IMR-90 (cell line): ENCODE results near the gene ZC3H4.
"Not testable (repeated sequence)": the region's sequence is repeated elsewhere in the genome, so short reads cannot be mapped to it uniquely, and the experiment has no call there.

Experiments
- MXI1 ChIP-seq: IDR thresholded peaks from 2 replicates; pipeline ENCODE4 v1.6.1; 2012; ENCODE audit warnings: low read depth, mild to moderate bottlenecking, low read length, moderate library complexity, borderline replicate concordance
- POLR2A ChIP-seq: IDR thresholded peaks from 2 replicates; pipeline ENCODE4 v1.6.1; 2012; ENCODE audit warnings: mild to moderate bottlenecking, low read depth, low read length
- RFX5 ChIP-seq: IDR thresholded peaks from 2 replicates; pipeline ENCODE4 v1.8.0; 2012; ENCODE audit warnings: low read depth, mild to moderate bottlenecking, low read length, moderate library complexity
- TF ChIP-seq, protein P1 (sequence below): conservative IDR thresholded peaks from 2 replicates; pipeline ENCODE4 v1.5.1; 2012; ENCODE audit warnings: mild to moderate bottlenecking, low read depth, low read length, improper control_type of control experiment
- TF ChIP-seq, protein P2 (sequence below): fragments of 150-350 bp; IDR thresholded peaks from 2 replicates; pipeline ENCODE4 v1.6.1; 2016; ENCODE audit warnings: low read depth, mild to moderate bottlenecking, low read length, moderate library complexity, borderline replicate concordance

DNA sequence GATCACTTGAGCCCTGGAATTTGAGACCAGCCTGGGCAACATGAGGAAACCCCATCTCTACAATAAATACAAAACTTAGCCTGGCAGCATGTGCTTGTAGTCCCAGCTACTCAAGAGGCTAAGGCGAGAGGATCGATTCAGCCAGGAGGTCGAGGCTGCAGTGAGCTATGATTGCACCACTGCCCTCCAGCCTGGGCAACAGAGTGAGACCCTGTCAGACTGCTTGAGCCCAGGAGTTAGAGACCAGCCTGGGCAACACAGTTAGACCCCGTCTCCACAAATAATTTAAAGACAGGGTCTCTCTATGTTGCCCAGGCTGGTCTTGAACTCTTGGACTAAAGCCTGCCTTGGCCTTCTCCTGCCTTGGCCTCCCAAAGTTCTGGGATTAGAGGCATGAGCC is 12.5 kb downstream of the ZC3H4 start:
- TF ChIP-seq, protein P1, sequence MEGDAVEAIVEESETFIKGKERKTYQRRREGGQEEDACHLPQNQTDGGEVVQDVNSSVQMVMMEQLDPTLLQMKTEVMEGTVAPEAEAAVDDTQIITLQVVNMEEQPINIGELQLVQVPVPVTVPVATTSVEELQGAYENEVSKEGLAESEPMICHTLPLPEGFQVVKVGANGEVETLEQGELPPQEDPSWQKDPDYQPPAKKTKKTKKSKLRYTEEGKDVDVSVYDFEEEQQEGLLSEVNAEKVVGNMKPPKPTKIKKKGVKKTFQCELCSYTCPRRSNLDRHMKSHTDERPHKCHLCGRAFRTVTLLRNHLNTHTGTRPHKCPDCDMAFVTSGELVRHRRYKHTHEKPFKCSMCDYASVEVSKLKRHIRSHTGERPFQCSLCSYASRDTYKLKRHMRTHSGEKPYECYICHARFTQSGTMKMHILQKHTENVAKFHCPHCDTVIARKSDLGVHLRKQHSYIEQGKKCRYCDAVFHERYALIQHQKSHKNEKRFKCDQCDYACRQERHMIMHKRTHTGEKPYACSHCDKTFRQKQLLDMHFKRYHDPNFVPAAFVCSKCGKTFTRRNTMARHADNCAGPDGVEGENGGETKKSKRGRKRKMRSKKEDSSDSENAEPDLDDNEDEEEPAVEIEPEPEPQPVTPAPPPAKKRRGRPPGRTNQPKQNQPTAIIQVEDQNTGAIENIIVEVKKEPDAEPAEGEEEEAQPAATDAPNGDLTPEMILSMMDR = not testable (repeated sequence)
- TF ChIP-seq MXI1, POLR2A, RFX5: not testable (repeated sequence)
- TF ChIP-seq, protein P2, sequence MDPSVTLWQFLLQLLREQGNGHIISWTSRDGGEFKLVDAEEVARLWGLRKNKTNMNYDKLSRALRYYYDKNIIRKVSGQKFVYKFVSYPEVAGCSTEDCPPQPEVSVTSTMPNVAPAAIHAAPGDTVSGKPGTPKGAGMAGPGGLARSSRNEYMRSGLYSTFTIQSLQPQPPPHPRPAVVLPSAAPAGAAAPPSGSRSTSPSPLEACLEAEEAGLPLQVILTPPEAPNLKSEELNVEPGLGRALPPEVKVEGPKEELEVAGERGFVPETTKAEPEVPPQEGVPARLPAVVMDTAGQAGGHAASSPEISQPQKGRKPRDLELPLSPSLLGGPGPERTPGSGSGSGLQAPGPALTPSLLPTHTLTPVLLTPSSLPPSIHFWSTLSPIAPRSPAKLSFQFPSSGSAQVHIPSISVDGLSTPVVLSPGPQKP = not testable (repeated sequence)
